Loucy (cell line): ENCODE measurements around the gene GPATCH4.
A peak's percentile ranks its signal among the peaks of the same experiment; 100 is the strongest.

Experiments used
- H2AFZ ChIP-seq: fragments of 200-600 bp; sonication (generic); 2 replicates; pipeline ENCODE4 v1.6.0; 2016; ENCODE audit warnings: antibody characterized with exemption, mild to moderate bottlenecking, low read length, moderate library complexity
- H3F3A ChIP-seq: fragments of 200-600 bp; 2 replicates; pipeline ENCODE4 v1.6.0; 2016; ENCODE audit warnings: antibody characterized with exemption, low read depth, mild to moderate bottlenecking
- H3K27me3 ChIP-seq: fragments of 200-600 bp; sonication (generic); 2 replicates; pipeline ENCODE4 v1.6.1; 2014; ENCODE audit warnings: low read length, mild to moderate bottlenecking; ENCODE audit not compliant: insufficient read depth, poor library complexity, severe bottlenecking
- H3K36me3 ChIP-seq: fragments of 200-600 bp; sonication (generic); 2 replicates; pipeline ENCODE4 v1.6.1; 2016; ENCODE audit warnings: low read length; ENCODE audit not compliant: insufficient read depth
- H3K4me1 ChIP-seq: fragments of 200-600 bp; sonication (generic); 2 replicates; pipeline ENCODE4 v1.5.1; 2014; ENCODE audit warnings: low read length, mild to moderate bottlenecking; ENCODE audit not compliant: insufficient read depth, poor library complexity, severe bottlenecking
- H3K4me2 ChIP-seq: fragments of 200-600 bp; sonication (generic); 2 replicates; pipeline ENCODE4 v1.6.0; 2014; ENCODE audit warnings: antibody characterized with exemption, low read length, low read depth, mild to moderate bottlenecking; ENCODE audit not compliant: poor library complexity, severe bottlenecking
- H3K4me3 ChIP-seq: fragments of 200-600 bp; sonication (generic); 2 replicates; pipeline ENCODE4 v1.5.1; 2014; ENCODE audit warnings: low read length, mild to moderate bottlenecking, mixed read lengths; ENCODE audit not compliant: poor library complexity, severe bottlenecking
- H3K79me2 ChIP-seq: fragments of 200-600 bp; sonication (generic); 2 replicates; pipeline ENCODE4 v1.6.1; 2014; ENCODE audit warnings: low read length; ENCODE audit not compliant: insufficient read depth
- H3K9ac ChIP-seq: fragments of 200-600 bp; sonication (generic); 2 replicates; pipeline ENCODE4 v1.6.0; 2014; ENCODE audit warnings: mild to moderate bottlenecking, low read depth, low read length, moderate library complexity; ENCODE audit not compliant: poor library complexity, severe bottlenecking
- H3K9me2 ChIP-seq: fragments of 200-600 bp; sonication (generic); replicated peaks from 2 replicates; pipeline ENCODE4 v1.6.1; 2016; ENCODE audit warnings: low read depth, low read length, mixed read lengths
- H3K9me3 ChIP-seq: fragments of 200-600 bp; sonication (generic); 2 replicates; pipeline ENCODE4 v1.6.1; 2014; ENCODE audit warnings: mild to moderate bottlenecking, antibody characterized with exemption, low read length, low read depth; ENCODE audit not compliant: insufficient read depth
- H4K20me1 ChIP-seq: fragments of 200-600 bp; sonication (generic); 2 replicates; pipeline ENCODE4 v1.6.0; 2014; ENCODE audit warnings: antibody characterized with exemption, low read length, mild to moderate bottlenecking; ENCODE audit not compliant: insufficient read depth, poor library complexity, severe bottlenecking
- EZH2phosphoT487 ChIP-seq: fragments of 200-600 bp; IDR thresholded peaks from 2 replicates; pipeline ENCODE4 v1.6.1; 2018; ENCODE audit warnings: antibody characterized with exemption, mild to moderate bottlenecking, moderate library complexity, borderline replicate concordance
- TF ChIP-seq, protein P1 (sequence below): fragments of 200-600 bp; sonication (generic); conservative IDR thresholded peaks from 2 replicates; pipeline ENCODE4 v1.5.1; 2014; ENCODE audit warnings: mild to moderate bottlenecking, antibody characterized with exemption, low read length

GPATCH4 gene

DNA sequence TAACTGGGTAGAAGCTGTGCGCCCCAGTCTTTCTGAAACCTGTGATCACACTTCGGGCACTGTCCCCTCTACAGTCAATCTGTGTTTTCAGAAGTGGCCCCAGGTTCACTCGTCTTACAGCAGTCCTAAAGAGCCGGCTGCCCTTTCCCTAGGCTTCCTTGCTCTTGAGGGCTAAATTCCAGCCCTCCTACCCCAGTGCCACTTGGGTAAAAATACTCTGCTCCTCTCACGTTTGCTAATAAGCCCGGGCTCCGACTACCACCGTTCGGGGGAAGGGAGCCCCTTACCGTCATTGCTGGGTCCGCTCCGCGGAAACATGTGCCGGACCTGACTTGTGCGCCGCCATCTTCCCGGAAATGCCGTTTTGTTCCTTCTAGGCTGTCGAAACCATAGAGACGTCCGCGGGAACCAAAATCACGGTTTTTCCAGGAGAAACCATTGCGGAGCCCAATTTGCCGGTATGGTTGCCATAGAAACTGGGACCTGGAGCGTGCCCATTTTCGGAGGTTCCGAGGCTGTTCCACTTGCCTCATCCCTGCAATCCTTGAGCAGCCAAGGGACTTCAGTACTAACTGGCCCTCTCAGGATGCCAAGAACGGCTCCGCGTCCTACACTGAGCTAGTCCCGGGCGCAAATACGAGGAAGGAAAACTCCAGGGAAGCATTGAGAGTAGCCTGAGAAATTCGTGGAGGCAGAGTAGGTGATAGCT, at the start of gene GPATCH4:
Gene GPATCH4, minus strand, starts transcription at position 358 of the 709 bp plus-strand sequence.
- peaks cover 21% of the 10 kb centered on the region for H3K79me2 ChIP-seq

DNA sequence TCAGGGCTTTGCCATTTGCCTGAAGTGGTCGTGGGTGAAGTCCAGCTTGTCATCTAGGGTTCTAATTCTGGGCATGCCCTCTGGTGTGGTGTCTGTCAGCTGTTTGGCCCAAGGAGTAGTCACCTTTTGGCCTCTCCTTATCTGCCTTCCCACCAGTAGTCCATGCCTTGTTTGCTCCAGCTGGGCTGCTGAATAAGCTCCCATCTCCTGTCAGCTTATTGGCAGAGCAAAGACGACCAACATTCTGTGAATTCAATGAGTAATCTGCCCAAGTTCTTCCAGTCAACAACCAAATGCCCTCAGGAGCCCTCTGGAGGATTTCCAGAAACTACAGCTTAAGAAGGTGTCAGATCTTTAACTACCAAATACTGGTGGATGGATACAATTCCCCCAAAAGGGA, 47.7 kb upstream of the GPATCH4 start:
- H3K27me3 ChIP-seq, result no peaks in the 10 kb centered on the region
- H3F3A ChIP-seq, result no peaks in the 10 kb centered on the region
- H3K4me1 ChIP-seq, result peaks cover 6% of the 10 kb centered on the region
- no peaks in the 10 kb centered on the region for H3K9me3 ChIP-seq
- no peaks in the 10 kb centered on the region for H4K20me1 ChIP-seq
- no peak overlapping the region for H3K4me3 ChIP-seq
- H3K9ac ChIP-seq, result no peak overlapping the region
- no peaks in the 10 kb centered on the region for H3K36me3 ChIP-seq
- no peak overlapping the region for H3K4me2 ChIP-seq
- H3K9me2 ChIP-seq, result no peaks in the 10 kb centered on the region
- TF ChIP-seq, protein P1, sequence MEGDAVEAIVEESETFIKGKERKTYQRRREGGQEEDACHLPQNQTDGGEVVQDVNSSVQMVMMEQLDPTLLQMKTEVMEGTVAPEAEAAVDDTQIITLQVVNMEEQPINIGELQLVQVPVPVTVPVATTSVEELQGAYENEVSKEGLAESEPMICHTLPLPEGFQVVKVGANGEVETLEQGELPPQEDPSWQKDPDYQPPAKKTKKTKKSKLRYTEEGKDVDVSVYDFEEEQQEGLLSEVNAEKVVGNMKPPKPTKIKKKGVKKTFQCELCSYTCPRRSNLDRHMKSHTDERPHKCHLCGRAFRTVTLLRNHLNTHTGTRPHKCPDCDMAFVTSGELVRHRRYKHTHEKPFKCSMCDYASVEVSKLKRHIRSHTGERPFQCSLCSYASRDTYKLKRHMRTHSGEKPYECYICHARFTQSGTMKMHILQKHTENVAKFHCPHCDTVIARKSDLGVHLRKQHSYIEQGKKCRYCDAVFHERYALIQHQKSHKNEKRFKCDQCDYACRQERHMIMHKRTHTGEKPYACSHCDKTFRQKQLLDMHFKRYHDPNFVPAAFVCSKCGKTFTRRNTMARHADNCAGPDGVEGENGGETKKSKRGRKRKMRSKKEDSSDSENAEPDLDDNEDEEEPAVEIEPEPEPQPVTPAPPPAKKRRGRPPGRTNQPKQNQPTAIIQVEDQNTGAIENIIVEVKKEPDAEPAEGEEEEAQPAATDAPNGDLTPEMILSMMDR, result 0 out of 2 replicates have a peak, but pooled peaks have one; percentile 12
- TF ChIP-seq EZH2phosphoT487, result no peak
- no peaks in the 10 kb centered on the region for H3K79me2 ChIP-seq
- H2AFZ ChIP-seq, result no peak overlapping the region

More for the DNA sequence above, at the start of gene GPATCH4:
- Histone ChIP-seq H3K27me3 (no peaks in the 10 kb centered on the region), H3K4me2 (peak within 1 kb of the TSS; percentile 90), H3K9ac (peak within 1 kb of the TSS; percentile 78), H3K4me1 (peaks cover 9% of the 10 kb centered on the region), H4K20me1 (no peaks in the 10 kb centered on the region), H3K4me3 (peak within 1 kb of the TSS; percentile 93), H3F3A (no peaks in the 10 kb centered on the region), H3K9me2 (no peaks in the 10 kb centered on the region), H3K9me3 (no peaks in the 10 kb centered on the region), H3K36me3 (peaks cover 19% of the 10 kb centered on the region; the same call in 1 of the 2 replicates), H2AFZ (peak within 1 kb of the TSS; percentile 100)
- TF ChIP-seq, protein P1, result no peak
- no peak for TF ChIP-seq EZH2phosphoT487

DNA sequence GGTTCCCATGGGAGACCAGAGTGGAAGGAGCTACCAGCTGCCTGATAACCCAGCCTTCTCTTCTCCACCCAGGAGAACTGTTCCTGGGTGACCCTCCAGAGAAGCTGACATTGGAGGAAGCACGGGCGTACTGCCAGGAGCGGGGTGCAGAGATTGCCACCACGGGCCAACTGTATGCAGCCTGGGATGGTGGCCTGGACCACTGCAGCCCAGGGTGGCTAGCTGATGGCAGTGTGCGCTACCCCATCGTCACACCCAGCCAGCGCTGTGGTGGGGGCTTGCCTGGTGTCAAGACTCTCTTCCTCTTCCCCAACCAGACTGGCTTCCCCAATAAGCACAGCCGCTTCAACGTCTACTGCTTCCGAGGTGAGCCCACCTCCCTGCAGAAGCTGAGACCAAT, 47.2 kb upstream of the GPATCH4 start:
- Histone ChIP-seq H3K79me2 (no peaks in the 10 kb centered on the region), H3F3A (no peaks in the 10 kb centered on the region), H3K4me1 (peaks cover 11% of the 10 kb centered on the region), H2AFZ (no peak overlapping the region), H3K9me3 (no peaks in the 10 kb centered on the region), H3K9ac (no peak overlapping the region), H4K20me1 (no peaks in the 10 kb centered on the region), H3K4me2 (no peak overlapping the region), H3K27me3 (no peaks in the 10 kb centered on the region), H3K36me3 (no peaks in the 10 kb centered on the region), H3K9me2 (no peaks in the 10 kb centered on the region), H3K4me3 (no peak overlapping the region)
- TF ChIP-seq EZH2phosphoT487, result no peak
- TF ChIP-seq, protein P1, result no peak
